Transverse colon (tissue), 4 donors: ENCODE results near the gene RSBN1. TPM values are rescaled to one million over a fixed set of nuclear protein-coding genes. Genes with fewer than 3 reads are reported as not detected.

ENCODE experiments used
- DNase-seq: peaks from one replicate; pipeline ENCODE4 v3.0.0-alpha.2; 2019
- H3K27ac ChIP-seq, 4 donors: fragments of 200-600 bp; sonication (generic); 2 replicates each; pipeline ENCODE4 v1.5.1; 2016 to 2018; ENCODE audit warnings: inconsistent platforms in 4 of 4
- H3K27me3 ChIP-seq: fragments of 200-600 bp; sonication (generic); 2 replicates; pipeline ENCODE4 v1.5.1; 2017; ENCODE audit warnings: inconsistent platforms
- H3K36me3 ChIP-seq, 4 donors: fragments of 200-600 bp; sonication (generic); 2 replicates each; pipeline ENCODE4 v1.5.1; 2017 to 2019; ENCODE audit warnings: inconsistent platforms in 4 of 4
- H3K4me1 ChIP-seq, 4 donors: fragments of 200-600 bp; sonication (generic); 2 replicates each; pipeline ENCODE4 v1.5.1; 2017 to 2020; ENCODE audit warnings: inconsistent platforms in 4 of 4
- H3K4me3 ChIP-seq, 4 donors: fragments of 200-600 bp; sonication (generic); 1 replicate in 1 of 4; 2 replicates in 3 of 4; pipeline versions ENCODE4 v1.5.1 to v1.6.1; 2017 to 2019; ENCODE audit warnings: inconsistent platforms in 4 of 4
- H3K9me3 ChIP-seq, 2 donors: fragments of 200-600 bp; sonication (generic); 2 replicates each; pipeline ENCODE4 v1.5.1; 2017 to 2019; ENCODE audit warnings: inconsistent platforms in 2 of 2
- EP300 ChIP-seq: sonication (generic); formaldehyde crosslinking; IDR thresholded peaks from one replicate; pipeline ENCODE4 v1.6.1; 2017; ENCODE audit warnings: antibody characterized with exemption, low read depth
- POLR2A ChIP-seq: fragments of 450-650 bp; IDR thresholded peaks from one replicate; pipeline ENCODE4 v1.6.1; 2016; ENCODE audit warnings: antibody characterized with exemption, mild to moderate bottlenecking, moderate library complexity
- POLR2AphosphoS5 ChIP-seq, 3 donors: sonication (generic); formaldehyde crosslinking; IDR thresholded peaks; one replicate each; pipeline ENCODE4 v1.6.1; 2016; ENCODE audit warnings: antibody characterized with exemption in 3 of 3
- WGBS, 2 donors: methylation state at CpG; one replicate each; pipeline ENCODE4 v1.1.5; 2018; ENCODE audit warnings: low coverage in 1 of 2; 5-methylcytosine and 5-hydroxymethylcytosine counted together
- in situ Hi-C, 4 donors: fragments of 200-750 bp; cut with MboI; loops; one replicate each; pipeline versions ENCODE4 v1.15.0 to v1.15.1; 2017; ENCODE audit warnings: low sequenced_read_pairs in 3 of 4, low pct_ligation_motif_present in 1 of 4, low pct_unique_long_range_greater_than_20kb in 1 of 4
- intact Hi-C: fragments of 100-400 bp; cut with DNase I; formaldehyde crosslinking; loops from one replicate; pipeline ENCODE4 v1.15.1; 2023; ENCODE audit warnings: low total_unique reads
- total RNA-seq, 4 donors: library from RNA; depleted of rRNA; stranded (reverse); fragments of >200 nt; gene quantifications; one replicate each; pipeline ENCODE4 v1.1.0, GENCODE V29; 2016
- TF ChIP-seq, protein P1 (sequence below), 5 experiments: fragments of 200-600 bp in 3 of 5; fragments of 450-650 bp in 2 of 5; sonication (generic) in 3 of 5; IDR thresholded peaks; 1 replicate in 2 of 5; 2 replicates in 3 of 5; pipeline ENCODE4 v1.5.1; 2016 to 2017; ENCODE audit warnings: antibody characterized with exemption in 5 of 5, inconsistent platforms in 3 of 5, mild to moderate bottlenecking in 2 of 5, moderate library complexity in 1 of 5

Gene RSBN1
- total RNA-seq, 4 donors from 2014 or later: 26.6 to 42.7 (median 31.8) TPM

DNA sequence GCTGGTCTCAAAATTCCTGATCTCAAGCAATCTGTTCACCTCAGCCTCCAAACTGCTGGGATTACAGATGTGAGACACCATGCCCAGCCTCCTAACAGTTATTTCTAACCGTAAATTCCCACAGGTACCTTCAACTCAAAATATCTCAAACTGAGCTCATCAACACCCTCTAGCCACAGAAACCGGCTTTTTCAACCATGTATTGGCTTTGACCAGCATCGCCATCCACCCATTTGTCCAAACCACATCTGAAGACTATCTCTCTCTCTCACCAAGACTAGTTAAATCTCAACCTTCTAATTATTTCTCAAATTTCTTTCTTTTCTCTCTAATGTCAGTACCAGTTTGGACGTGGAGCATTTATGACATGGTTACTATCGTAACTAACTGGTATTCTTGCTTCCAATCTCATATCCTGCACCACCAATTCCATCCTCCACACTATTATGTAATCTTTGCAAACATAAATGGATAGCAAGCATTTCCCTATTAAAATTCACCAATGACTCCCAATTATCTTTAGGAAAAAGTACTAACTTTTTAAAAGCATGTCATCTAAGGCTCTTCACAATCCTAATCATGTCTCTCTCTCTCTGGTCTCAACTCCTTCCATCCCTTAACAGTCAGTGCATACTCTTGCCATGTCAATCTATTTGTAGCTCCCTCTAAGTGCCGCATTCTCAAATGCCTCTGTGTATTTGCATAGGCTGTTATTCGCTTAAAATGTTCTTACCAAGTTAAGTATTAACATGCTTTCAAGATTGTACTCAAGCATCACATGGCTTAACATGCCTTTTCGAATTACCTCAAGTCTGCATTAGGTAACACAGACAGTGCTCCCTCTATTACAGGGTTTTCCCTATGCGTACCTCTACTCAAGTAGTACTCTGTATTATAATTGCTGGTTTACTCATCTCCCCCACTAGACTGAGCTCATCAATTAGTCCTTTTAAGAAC is 18.1 kb downstream of the RSBN1 start:
- 73 to 74% methylated on average over 8 to 9 of the region's 9 CpGs for WGBS, 2 donors
- H3K9me3 ChIP-seq: no peaks in the 10 kb centered on the region
- H3K4me3 ChIP-seq: no peak overlapping the region
- H3K4me1 ChIP-seq: peaks cover 3 to 29% (median 7%) of the 10 kb centered on the region in 4 donors
- no peak for DNase-seq
- TF ChIP-seq, protein P1, sequence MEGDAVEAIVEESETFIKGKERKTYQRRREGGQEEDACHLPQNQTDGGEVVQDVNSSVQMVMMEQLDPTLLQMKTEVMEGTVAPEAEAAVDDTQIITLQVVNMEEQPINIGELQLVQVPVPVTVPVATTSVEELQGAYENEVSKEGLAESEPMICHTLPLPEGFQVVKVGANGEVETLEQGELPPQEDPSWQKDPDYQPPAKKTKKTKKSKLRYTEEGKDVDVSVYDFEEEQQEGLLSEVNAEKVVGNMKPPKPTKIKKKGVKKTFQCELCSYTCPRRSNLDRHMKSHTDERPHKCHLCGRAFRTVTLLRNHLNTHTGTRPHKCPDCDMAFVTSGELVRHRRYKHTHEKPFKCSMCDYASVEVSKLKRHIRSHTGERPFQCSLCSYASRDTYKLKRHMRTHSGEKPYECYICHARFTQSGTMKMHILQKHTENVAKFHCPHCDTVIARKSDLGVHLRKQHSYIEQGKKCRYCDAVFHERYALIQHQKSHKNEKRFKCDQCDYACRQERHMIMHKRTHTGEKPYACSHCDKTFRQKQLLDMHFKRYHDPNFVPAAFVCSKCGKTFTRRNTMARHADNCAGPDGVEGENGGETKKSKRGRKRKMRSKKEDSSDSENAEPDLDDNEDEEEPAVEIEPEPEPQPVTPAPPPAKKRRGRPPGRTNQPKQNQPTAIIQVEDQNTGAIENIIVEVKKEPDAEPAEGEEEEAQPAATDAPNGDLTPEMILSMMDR (IDR thresholded peaks at IDR 0.05): no peak
- TF ChIP-seq EP300 (no peak), POLR2AphosphoS5 (IDR thresholded peaks at IDR 0.05) (no peak), POLR2A (no peak)
- H3K27me3 ChIP-seq: no peaks in the 10 kb centered on the region
- peaks cover 0 to 13% (median 5%) of the 10 kb centered on the region in 4 donors for H3K36me3 ChIP-seq
- in situ Hi-C loops: no loop called here
- no peak overlapping the region for H3K27ac ChIP-seq
- intact Hi-C loops: no loop called here

DNA sequence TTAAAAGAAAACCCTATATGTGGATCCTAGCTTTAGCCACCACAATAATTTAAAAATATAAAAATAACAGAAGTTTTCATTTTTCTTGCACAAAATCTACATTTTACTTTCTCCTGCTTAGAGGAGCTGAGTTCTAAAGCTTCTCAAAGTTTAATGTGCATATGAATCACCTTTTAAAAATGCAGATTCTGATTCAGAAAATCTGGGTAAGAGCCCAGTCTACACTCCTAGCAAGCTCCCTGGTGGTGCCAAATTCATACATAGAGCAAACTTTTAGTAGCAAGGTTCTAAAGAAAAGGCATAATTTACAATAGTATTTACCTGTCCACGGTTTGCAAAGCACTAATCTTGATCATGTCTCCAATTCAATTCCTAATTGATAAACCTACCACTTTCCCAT is 19.3 kb downstream of the RSBN1 start:
- no peak for TF ChIP-seq POLR2A
- TF ChIP-seq EP300: no peak
- no peak for TF ChIP-seq POLR2AphosphoS5 (IDR thresholded peaks at IDR 0.05)
- TF ChIP-seq, protein P1 (IDR thresholded peaks at IDR 0.05): no peak
- in situ Hi-C loops: no loop called here

DNA sequence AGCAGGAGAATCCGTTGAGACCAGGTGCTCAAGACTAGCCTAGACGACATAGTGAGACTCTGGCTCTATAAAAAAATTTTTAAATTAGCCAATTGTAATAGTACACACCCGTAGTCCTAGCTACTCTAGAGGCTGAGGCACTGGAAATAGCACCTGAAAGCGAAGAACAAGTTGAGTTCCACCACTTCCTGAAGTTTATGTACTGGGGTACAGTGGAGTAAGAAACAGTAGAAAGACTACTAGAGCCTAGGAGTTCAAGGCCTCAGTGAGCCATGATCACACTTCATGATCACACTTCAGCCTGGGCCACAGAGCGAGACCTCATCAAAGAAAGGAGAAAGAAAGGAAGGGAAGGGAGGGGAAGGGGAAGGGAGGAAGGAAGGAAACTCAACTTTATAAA is 19.8 kb downstream of the RSBN1 start:
- H3K36me3 ChIP-seq: peaks cover 0 to 10% (median 5%) of the 10 kb centered on the region in 4 donors
- DNase-seq: no peak
- no peak overlapping the region for H3K27ac ChIP-seq
- no peaks in the 10 kb centered on the region for H3K9me3 ChIP-seq
- WGBS, 2 donors: 65 to 74% methylated on average over 3 to 5 of the region's 5 CpGs
- peaks cover 5 to 38% (median 8%) of the 10 kb centered on the region in 4 donors for H3K4me1 ChIP-seq
- no peaks in the 10 kb centered on the region for H3K27me3 ChIP-seq
- no peak overlapping the region for H3K4me3 ChIP-seq
- intact Hi-C loops (no loop called here), in situ Hi-C loops (no loop called here)
- TF ChIP-seq POLR2A (no peak), EP300 (no peak), POLR2AphosphoS5 (IDR thresholded peaks at IDR 0.05) (no peak)
- TF ChIP-seq, protein P1 (IDR thresholded peaks at IDR 0.05): no peak

More for the DNA sequence above, 19.3 kb downstream of the RSBN1 start:
- H3K36me3 ChIP-seq: peaks cover 0 to 13% (median 5%) of the 10 kb centered on the region in 4 donors
- no peak for DNase-seq
- intact Hi-C loops: no loop called here
- H3K27me3 ChIP-seq: no peaks in the 10 kb centered on the region
- no peaks in the 10 kb centered on the region for H3K9me3 ChIP-seq
- no peak overlapping the region for H3K27ac ChIP-seq
- no peak overlapping the region for H3K4me3 ChIP-seq
- H3K4me1 ChIP-seq: peaks cover 5 to 34% (median 8%) of the 10 kb centered on the region in 4 donors
- WGBS, 2 donors: 88 to 93% methylated on average over 1 of the region's 1 CpG

DNA sequence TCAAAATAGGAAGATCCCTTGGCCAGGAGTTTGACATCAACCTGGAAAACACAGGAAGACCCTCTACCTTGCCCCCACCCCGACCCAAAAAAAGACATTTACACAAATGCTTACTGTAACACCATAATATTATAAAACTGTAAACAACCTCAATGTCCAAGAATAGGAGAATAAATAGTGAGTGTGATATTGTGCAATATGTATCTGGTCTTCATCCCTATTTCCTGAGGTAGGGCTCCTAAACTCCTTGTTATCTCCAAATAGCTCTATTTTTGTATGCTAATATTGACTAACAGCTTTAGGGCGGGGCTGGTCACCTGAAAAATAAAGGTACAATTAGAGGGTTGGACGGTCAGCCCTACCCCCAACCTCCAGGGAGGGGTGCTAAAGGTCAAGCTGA is 23.5 kb downstream of the RSBN1 start:
- no peak overlapping the region for H3K27ac ChIP-seq
- H3K27me3 ChIP-seq: no peaks in the 10 kb centered on the region
- H3K4me1 ChIP-seq: peaks cover 12 to 65% (median 22%) of the 10 kb centered on the region in 4 donors
- TF ChIP-seq EP300 (no peak), POLR2A (no peak), POLR2AphosphoS5 (IDR thresholded peaks at IDR 0.05) (no peak)
- TF ChIP-seq, protein P1 (IDR thresholded peaks at IDR 0.05): no peak
- H3K9me3 ChIP-seq: no peaks in the 10 kb centered on the region
- no peaks in the 10 kb centered on the region for H3K36me3 ChIP-seq
- 84 to 93% methylated on average over 3 of the region's 3 CpGs for WGBS, 2 donors
- intact Hi-C loops (no loop called here), in situ Hi-C loops (no loop called here)
- H3K4me3 ChIP-seq: no peak overlapping the region
- DNase-seq: no peak
